ENCODE measurements around the gene IL18R1.

The IL18R1 gene

GRCh38 chr2:102391565-102391964 lies 36.0 kb downstream of the IL18R1 start:
- DNase-seq (peak; percentile 31), ATAC-seq (peak; percentile 55)

GRCh38 chr2:102392096-102392495 lies 36.5 kb downstream of the IL18R1 start:
- ATAC-seq: no peak

GRCh38 chr2:102392942-102393341 lies 37.3 kb downstream of the IL18R1 start:
- ATAC-seq (no peak), DNase-seq (no peak)

More at GRCh38 chr2:102392096-102392495, 36.5 kb downstream of the IL18R1 start:
- no peak for DNase-seq

- no peak for ATAC-seq
- DNase-seq: no peak
These were observed 40.4 kb downstream of the IL18R1 start for GRCh38 chr2:102396012-102396411.

GRCh38 chr2:102397209-102397608 lies 41.6 kb downstream of the IL18R1 start:
- DNase-seq: no peak

GRCh38 chr2:102399499-102400141 lies 44.0 kb downstream of the IL18R1 start:
- ATAC-seq (peak; percentile 43), DNase-seq (no peak)

More at GRCh38 chr2:102397209-102397608, 41.6 kb downstream of the IL18R1 start:
- no peak for ATAC-seq

- ATAC-seq: no peak
- no peak for DNase-seq
These were observed 45.9 kb downstream of the IL18R1 start for GRCh38 chr2:102401456-102401855.

- ATAC-seq (no peak), DNase-seq (no peak)
These were observed 46.3 kb downstream of the IL18R1 start for GRCh38 chr2:102401865-102402264.

- DNase-seq: no peak
- no peak for ATAC-seq
These were observed 55.4 kb downstream of the IL18R1 start for GRCh38 chr2:102410952-102411351.

- no peak for DNase-seq
- ATAC-seq: no peak
These were observed 56.6 kb downstream of the IL18R1 start for GRCh38 chr2:102412199-102412598.

GRCh38 chr2:102417946-102418345 lies 62.4 kb downstream of the IL18R1 start:
- DNase-seq: no peak

GRCh38 chr2:102418421-102418961 lies 62.9 kb downstream of the IL18R1 start:
- DNase-seq (no peak), ATAC-seq (peak; percentile 70)

More at GRCh38 chr2:102417946-102418345, 62.4 kb downstream of the IL18R1 start:
- peak; percentile 73 for ATAC-seq

GRCh38 chr2:102420290-102420689 lies 64.7 kb downstream of the IL18R1 start:
- no peak for ATAC-seq
- DNase-seq: no peak

- no peak for ATAC-seq
- DNase-seq: no peak
These were observed 66.5 kb downstream of the IL18R1 start for GRCh38 chr2:102421890-102422759.

- no peak for DNase-seq
- ATAC-seq: peak; percentile 40
These were observed 67.3 kb downstream of the IL18R1 start, which contains the start of gene IL18RAP for GRCh38 chr2:102422910-102423309. TSS of gene IL18RAP (plus strand) at chr2:102423160. CDS start at chr2:102423278, 118 bp downstream.

GRCh38 chr2:102423368-102423767 lies 67.8 kb downstream of the IL18R1 start:
- ATAC-seq (no peak), DNase-seq (no peak)

GRCh38 chr2:102424754-102425153 lies 69.2 kb downstream of the IL18R1 start:
- ATAC-seq (peak; percentile 50), DNase-seq (no peak)

- DNase-seq (no peak), ATAC-seq (no peak)
These were observed 70.0 kb downstream of the IL18R1 start for GRCh38 chr2:102425441-102426132.

- DNase-seq (no peak), ATAC-seq (no peak)
These were observed 71.7 kb downstream of the IL18R1 start for GRCh38 chr2:102427249-102427648.

- no peak for ATAC-seq
- no peak for DNase-seq
These were observed 73.0 kb downstream of the IL18R1 start for GRCh38 chr2:102428573-102428972.

GRCh38 chr2:102432386-102432785 lies 76.8 kb downstream of the IL18R1 start:
- ATAC-seq: no peak
- DNase-seq: no peak

- ATAC-seq: no peak
These were observed 78.5 kb downstream of the IL18R1 start for GRCh38 chr2:102433973-102434654.

More at GRCh38 chr2:102433973-102434654, 78.5 kb downstream of the IL18R1 start:
- DNase-seq: no peak
